ENCODE data around the gene EDEM3.

GRCh38 chr1:184771190-184771691, 16.6 kb upstream of the EDEM3 start:
- TF ChIP-seq SP1 (CRISPR knock-in tag; conservative IDR thresholded peaks at IDR 0.05): no peak
- TF ChIP-seq, protein P1, sequence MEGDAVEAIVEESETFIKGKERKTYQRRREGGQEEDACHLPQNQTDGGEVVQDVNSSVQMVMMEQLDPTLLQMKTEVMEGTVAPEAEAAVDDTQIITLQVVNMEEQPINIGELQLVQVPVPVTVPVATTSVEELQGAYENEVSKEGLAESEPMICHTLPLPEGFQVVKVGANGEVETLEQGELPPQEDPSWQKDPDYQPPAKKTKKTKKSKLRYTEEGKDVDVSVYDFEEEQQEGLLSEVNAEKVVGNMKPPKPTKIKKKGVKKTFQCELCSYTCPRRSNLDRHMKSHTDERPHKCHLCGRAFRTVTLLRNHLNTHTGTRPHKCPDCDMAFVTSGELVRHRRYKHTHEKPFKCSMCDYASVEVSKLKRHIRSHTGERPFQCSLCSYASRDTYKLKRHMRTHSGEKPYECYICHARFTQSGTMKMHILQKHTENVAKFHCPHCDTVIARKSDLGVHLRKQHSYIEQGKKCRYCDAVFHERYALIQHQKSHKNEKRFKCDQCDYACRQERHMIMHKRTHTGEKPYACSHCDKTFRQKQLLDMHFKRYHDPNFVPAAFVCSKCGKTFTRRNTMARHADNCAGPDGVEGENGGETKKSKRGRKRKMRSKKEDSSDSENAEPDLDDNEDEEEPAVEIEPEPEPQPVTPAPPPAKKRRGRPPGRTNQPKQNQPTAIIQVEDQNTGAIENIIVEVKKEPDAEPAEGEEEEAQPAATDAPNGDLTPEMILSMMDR (IDR thresholded peaks at IDR 0.05): no peak
- TF ChIP-seq ATF3 (CRISPR knock-in tag; conservative IDR thresholded peaks at IDR 0.05): no peak
- TF ChIP-seq JUN (CRISPR knock-in tag; IDR thresholded peaks at IDR 0.05): no peak
